ENCODE measurements around the gene FNBP1L.
"Not testable (repeated sequence)": the region's sequence is repeated elsewhere in the genome, so short reads cannot be mapped to it uniquely, and the experiment has no call there.

- not testable (repeated sequence) for TF ChIP-seq GABPA (IDR thresholded peaks at IDR 0.05; ENCODE audit: low read depth); CTCF (IDR thresholded peaks at IDR 0.05); RAD21 (IDR thresholded peaks at IDR 0.05; ENCODE audit: low read length); RFX5 (IDR thresholded peaks at IDR 0.05; ENCODE audit: low read length); EZH2phosphoT487 (IDR thresholded peaks at IDR 0.05; ENCODE audit: borderline replicate concordance, low read depth); NFIC (IDR thresholded peaks at IDR 0.05; ENCODE audit: borderline replicate concordance); ELF1 (IDR thresholded peaks at IDR 0.05); NRF1 (IDR thresholded peaks at IDR 0.05; ENCODE audit: low read depth, low read length); TCF12 (IDR thresholded peaks at IDR 0.05); POLR2AphosphoS5 (IDR thresholded peaks at IDR 0.05; ENCODE audit: low read depth, low read length)
- TF ChIP-seq, protein P1, sequence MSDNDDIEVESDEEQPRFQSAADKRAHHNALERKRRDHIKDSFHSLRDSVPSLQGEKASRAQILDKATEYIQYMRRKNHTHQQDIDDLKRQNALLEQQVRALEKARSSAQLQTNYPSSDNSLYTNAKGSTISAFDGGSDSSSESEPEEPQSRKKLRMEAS (IDR thresholded peaks at IDR 0.05; ENCODE audit: low read depth) = not testable (repeated sequence)
- TF ChIP-seq, protein P2, sequence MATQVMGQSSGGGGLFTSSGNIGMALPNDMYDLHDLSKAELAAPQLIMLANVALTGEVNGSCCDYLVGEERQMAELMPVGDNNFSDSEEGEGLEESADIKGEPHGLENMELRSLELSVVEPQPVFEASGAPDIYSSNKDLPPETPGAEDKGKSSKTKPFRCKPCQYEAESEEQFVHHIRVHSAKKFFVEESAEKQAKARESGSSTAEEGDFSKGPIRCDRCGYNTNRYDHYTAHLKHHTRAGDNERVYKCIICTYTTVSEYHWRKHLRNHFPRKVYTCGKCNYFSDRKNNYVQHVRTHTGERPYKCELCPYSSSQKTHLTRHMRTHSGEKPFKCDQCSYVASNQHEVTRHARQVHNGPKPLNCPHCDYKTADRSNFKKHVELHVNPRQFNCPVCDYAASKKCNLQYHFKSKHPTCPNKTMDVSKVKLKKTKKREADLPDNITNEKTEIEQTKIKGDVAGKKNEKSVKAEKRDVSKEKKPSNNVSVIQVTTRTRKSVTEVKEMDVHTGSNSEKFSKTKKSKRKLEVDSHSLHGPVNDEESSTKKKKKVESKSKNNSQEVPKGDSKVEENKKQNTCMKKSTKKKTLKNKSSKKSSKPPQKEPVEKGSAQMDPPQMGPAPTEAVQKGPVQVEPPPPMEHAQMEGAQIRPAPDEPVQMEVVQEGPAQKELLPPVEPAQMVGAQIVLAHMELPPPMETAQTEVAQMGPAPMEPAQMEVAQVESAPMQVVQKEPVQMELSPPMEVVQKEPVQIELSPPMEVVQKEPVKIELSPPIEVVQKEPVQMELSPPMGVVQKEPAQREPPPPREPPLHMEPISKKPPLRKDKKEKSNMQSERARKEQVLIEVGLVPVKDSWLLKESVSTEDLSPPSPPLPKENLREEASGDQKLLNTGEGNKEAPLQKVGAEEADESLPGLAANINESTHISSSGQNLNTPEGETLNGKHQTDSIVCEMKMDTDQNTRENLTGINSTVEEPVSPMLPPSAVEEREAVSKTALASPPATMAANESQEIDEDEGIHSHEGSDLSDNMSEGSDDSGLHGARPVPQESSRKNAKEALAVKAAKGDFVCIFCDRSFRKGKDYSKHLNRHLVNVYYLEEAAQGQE (IDR thresholded peaks at IDR 0.05; ENCODE audit: low read depth, low read length) = not testable (repeated sequence)
Measured at GRCh38 chr1:93553886-93554490, 106.1 kb downstream of the FNBP1L start.

All from SK-N-SH (cell line).